Measurements from ENCODE around the gene CIRBP.

Gene CIRBP

GRCh38 chr19:1281569-1282287, 12.6 kb downstream of the CIRBP start:
- no peak for DNase-seq

GRCh38 chr19:1282588-1283206, 13.6 kb downstream of the CIRBP start:
- no peak for DNase-seq

- no peak for DNase-seq
Measured at GRCh38 chr19:1283207-1283916, 14.2 kb downstream of the CIRBP start.

GRCh38 chr19:1283917-1284292, 14.8 kb downstream of the CIRBP start:
- no peak for DNase-seq

- DNase-seq: no peak
Measured at GRCh38 chr19:1284293-1284978, 15.3 kb downstream of the CIRBP start.

- DNase-seq: no peak
Measured at GRCh38 chr19:1284979-1285736, 16.0 kb downstream of the CIRBP start.

GRCh38 chr19:1285737-1286360, 16.7 kb downstream of the CIRBP start, which contains the start of gene EFNA2:
EFNA2 (plus strand) TSS chr19:1285873; CDS start chr19:1286169, 296 bp downstream.
- no peak for DNase-seq

- no peak for DNase-seq
Measured at GRCh38 chr19:1286487-1287353, 17.6 kb downstream of the CIRBP start.

- DNase-seq: no peak
Measured at GRCh38 chr19:1287354-1288225, 18.5 kb downstream of the CIRBP start.

- DNase-seq: no peak
Measured at GRCh38 chr19:1288226-1288612, 19.1 kb downstream of the CIRBP start.

- DNase-seq: no peak
Measured at GRCh38 chr19:1288833-1289685, 19.9 kb downstream of the CIRBP start.

- no peak for DNase-seq
Measured at GRCh38 chr19:1289686-1290025, 20.5 kb downstream of the CIRBP start.

GRCh38 chr19:1290196-1290702, 21.1 kb downstream of the CIRBP start:
- no peak for DNase-seq

GRCh38 chr19:1290703-1291651, 21.8 kb downstream of the CIRBP start:
- no peak for DNase-seq

- DNase-seq: no peak
Measured at GRCh38 chr19:1291761-1292418, 22.8 kb downstream of the CIRBP start.

GRCh38 chr19:1292419-1293151, 23.5 kb downstream of the CIRBP start:
- DNase-seq: no peak

Measured in right forelimb (tissue), 1 donor.